IMR-90 (cell line): ENCODE data around the gene CCDC194. TPM values are rescaled to one million over a fixed set of nuclear protein-coding genes. Genes with fewer than 3 reads are reported as not detected.
A peak's percentile ranks its signal among the peaks of the same experiment; 100 is the strongest.

ENCODE experiments used
- ATAC-seq: fragments of 200-7000 bp; cut with Tn5 transposase; 2 replicates; pipeline ENCODE4 v1.9.1; 2020; ENCODE audit warnings: low read depth, mild to moderate bottlenecking, moderate library complexity
- BruUV-seq: library from RNA; stranded (reverse); fragments of 400-500 nt; replicated peaks from 2 replicates; lab custom pipeline; 2021; lab: Mats Ljungman, UMichigan
- CTCF ChIA-PET: fragments of 300-600 bp; formaldehyde crosslinking; extraction: SDS; loops from one replicate; lab custom pipeline; 2021; ENCODE audit warnings: antibody characterized with exemption; lab: Yijun Ruan, JAX
- POLR2A ChIA-PET: fragments of 300-600 bp; sonication (Branson Sonifier 250); formaldehyde crosslinking; loops from one replicate; lab custom pipeline; 2022; ENCODE audit warnings: antibody characterized with exemption; ENCODE audit not compliant: unreplicated experiment; lab: Charles Lee
- DNase-seq: peaks from one replicate; pipeline ENCODE4 v3.0.0; 2013
- H2AFZ ChIP-seq: replicated peaks from 2 replicates; pipeline ENCODE3; 2013; ENCODE audit warnings: low read length, mild to moderate bottlenecking; ENCODE audit not compliant: poor library complexity
- H2AK5ac ChIP-seq: 2 replicates; pipeline ENCODE4 v1.6.1; 2013; ENCODE audit warnings: low read depth, low read length, inconsistent platforms
- H2AK9ac ChIP-seq: replicated peaks from 2 replicates; pipeline ENCODE3; 2013; ENCODE audit warnings: mild to moderate bottlenecking, low read depth, low read length, moderate library complexity; ENCODE audit not compliant: poor library complexity
- H2BK120ac ChIP-seq: 2 replicates; pipeline ENCODE4 v1.6.1; 2013; ENCODE audit warnings: low read depth, low read length, inconsistent platforms
- H2BK15ac ChIP-seq: 3 replicates; pipeline ENCODE4 v1.6.1; 2013; ENCODE audit warnings: low read depth, low read length, inconsistent platforms
- H2BK20ac ChIP-seq: 2 replicates; pipeline ENCODE4 v1.6.1; 2013; ENCODE audit warnings: low read depth, mild to moderate bottlenecking, inconsistent platforms, low read length, moderate library complexity
- H2BK5ac ChIP-seq: 2 replicates; pipeline ENCODE4 v1.6.1; 2013; ENCODE audit warnings: mild to moderate bottlenecking, low read depth, low read length, inconsistent platforms; ENCODE audit not compliant: poor library complexity, severe bottlenecking
- H3K14ac ChIP-seq: replicated peaks from 2 replicates; pipeline ENCODE4 v1.6.1; 2013; ENCODE audit warnings: low read depth, low read length, inconsistent platforms
- H3K18ac ChIP-seq: 2 replicates; pipeline ENCODE4 v1.6.1; 2013; ENCODE audit warnings: low read depth, low read length, control low read depth
- H3K23ac ChIP-seq: 2 replicates; pipeline ENCODE4 v1.6.1; 2013; ENCODE audit warnings: low read depth, low read length, inconsistent platforms
- H3K27ac ChIP-seq: 2 replicates; pipeline ENCODE4 v1.5.1; 2013; ENCODE audit warnings: mild to moderate bottlenecking, control low read depth, low read length; ENCODE audit not compliant: insufficient read depth
- H3K27me3 ChIP-seq: 2 replicates; pipeline ENCODE4 v1.6.1; 2013; ENCODE audit warnings: low read length; ENCODE audit not compliant: control insufficient read depth, insufficient read depth
- H3K36me3 ChIP-seq: 2 replicates; pipeline ENCODE4 v1.6.1; 2013; ENCODE audit warnings: low read length, mixed read lengths; ENCODE audit not compliant: control insufficient read depth, insufficient read depth
- H3K4ac ChIP-seq: 2 replicates; pipeline ENCODE4 v1.6.1; 2013; ENCODE audit warnings: low read depth, low read length, inconsistent platforms
- H3K4me1 ChIP-seq: 2 replicates; pipeline ENCODE4 v1.6.1; 2013; ENCODE audit warnings: low read length, mixed read lengths; ENCODE audit not compliant: control insufficient read depth, insufficient read depth
- H3K4me2 ChIP-seq: 2 replicates; pipeline ENCODE4 v1.6.1; 2013; ENCODE audit warnings: low read depth, mild to moderate bottlenecking, control low read depth, low read length, moderate library complexity
- H3K4me3 ChIP-seq: 2 replicates; pipeline ENCODE4 v1.5.1; 2013; ENCODE audit warnings: low read depth, mild to moderate bottlenecking, control low read depth, low read length, moderate library complexity; ENCODE audit not compliant: insufficient read depth
- H3K56ac ChIP-seq: 2 replicates; pipeline ENCODE4 v1.6.1; 2013; ENCODE audit warnings: low read length, inconsistent platforms; ENCODE audit not compliant: insufficient read depth; ENCODE audit errors: extremely low read depth
- H3K79me1 ChIP-seq, 2 experiments: 2 replicates each; pipeline ENCODE4 v1.6.1; 2013; ENCODE audit warnings: low read length in 2 of 2, inconsistent platforms in 1 of 2, low read depth in 1 of 2
- H3K9ac ChIP-seq: 2 replicates; pipeline ENCODE4 v1.6.1; 2013; ENCODE audit warnings: low read depth, low read length, control low read depth
- H3K9me1 ChIP-seq: 2 replicates; pipeline ENCODE4 v1.6.1; 2013; ENCODE audit warnings: low read length, inconsistent platforms; ENCODE audit not compliant: insufficient read depth
- H3K9me3 ChIP-seq: 2 replicates; pipeline ENCODE4 v1.6.1; 2013; ENCODE audit warnings: low read length; ENCODE audit not compliant: control insufficient read depth, insufficient read depth
- H4K20me1 ChIP-seq: 2 replicates; pipeline ENCODE4 v1.6.1; 2013; ENCODE audit warnings: low read length, inconsistent platforms; ENCODE audit not compliant: insufficient read depth
- H4K5ac ChIP-seq: 2 replicates; pipeline ENCODE4 v1.6.1; 2013; ENCODE audit warnings: mild to moderate bottlenecking, low read depth, low read length, control low read depth
- H4K8ac ChIP-seq, 2 experiments: 2 replicates each; pipeline ENCODE4 v1.6.1; 2013; ENCODE audit warnings: low read depth in 2 of 2, low read length in 2 of 2, control low read depth in 1 of 2, inconsistent platforms in 1 of 2
- H4K91ac ChIP-seq: 2 replicates; pipeline ENCODE4 v1.6.1; 2013; ENCODE audit warnings: low read depth, low read length, inconsistent platforms; ENCODE audit not compliant: insufficient read depth
- BHLHE40 ChIP-seq: fragments of 150-350 bp; IDR thresholded peaks from 2 replicates; pipeline ENCODE4 v1.6.1; 2016; ENCODE audit warnings: mild to moderate bottlenecking, low read depth, low read length
- CEBPB ChIP-seq: IDR thresholded peaks from 2 replicates; pipeline ENCODE4 v1.6.1; 2012; ENCODE audit warnings: low read depth, low read length, improper control_type of control experiment
- CHD1 ChIP-seq: IDR thresholded peaks from 2 replicates; pipeline ENCODE4 v1.6.1; 2012; ENCODE audit warnings: low read depth, low read length, improper control_type of control experiment
- FOS ChIP-seq: fragments of 150-350 bp; IDR thresholded peaks from 2 replicates; pipeline ENCODE4 v1.6.1; 2016; ENCODE audit warnings: low read depth, low read length
- MAFK ChIP-seq: IDR thresholded peaks from 2 replicates; pipeline ENCODE4 v1.6.1; 2012; ENCODE audit warnings: low read depth, low read length, improper control_type of control experiment
- MXI1 ChIP-seq: IDR thresholded peaks from 2 replicates; pipeline ENCODE4 v1.6.1; 2012; ENCODE audit warnings: low read depth, mild to moderate bottlenecking, low read length, moderate library complexity, borderline replicate concordance
- NFE2L2 ChIP-seq: fragments of 150-350 bp; IDR thresholded peaks from 2 replicates; pipeline ENCODE4 v1.6.1; 2016; ENCODE audit warnings: low read depth, mild to moderate bottlenecking, low read length
- POLR2A ChIP-seq: IDR thresholded peaks from 2 replicates; pipeline ENCODE4 v1.6.1; 2012; ENCODE audit warnings: mild to moderate bottlenecking, low read depth, low read length
- RCOR1 ChIP-seq: IDR thresholded peaks from 2 replicates; pipeline ENCODE4 v1.6.1; 2012; ENCODE audit warnings: mild to moderate bottlenecking, low read length, improper control_type of control experiment; ENCODE audit not compliant: insufficient replicate concordance
- RFX5 ChIP-seq: IDR thresholded peaks from 2 replicates; pipeline ENCODE4 v1.8.0; 2012; ENCODE audit warnings: low read depth, mild to moderate bottlenecking, low read length, moderate library complexity
- WGBS, 2 experiments: methylation state at CpG; one replicate each; pipeline versions ENCODE4 v1.1.5 to v1.1.7; 2013; ENCODE audit warnings: missing lambda C conversion rate in 2 of 2; ENCODE audit not compliant: insufficient read length in 1 of 2; ENCODE audit errors: extremely low coverage in 2 of 2; 5-methylcytosine and 5-hydroxymethylcytosine counted together
- dilution Hi-C: fragments of 300-500 bp; cut with HindIII; formaldehyde crosslinking; loops from one replicate; pipeline ENCODE4 v1.14.3; 2018; ENCODE audit warnings: low sequenced_read_pairs; ENCODE audit not compliant: unreplicated experiment
- in situ Hi-C: fragments of 300-500 bp; cut with MboI; formaldehyde crosslinking; loops from 3 replicates; pipeline ENCODE4 v1.14.3; 2019; ENCODE audit warnings: low sequenced_read_pairs, inconsistent platforms, mixed read lengths
- intact Hi-C: fragments of 100-400 bp; cut with micrococcal nuclease; formaldehyde crosslinking; loops from 2 replicates; pipeline ENCODE4 v1.10.0; 2022
- polyA plus RNA-seq, 3 experiments: library from polyadenylated mRNA; depleted of rRNA; stranded (reverse); fragments of >200 nt; gene quantifications; 2 replicates each; pipeline ENCODE4 v1.2.3, GENCODE V29; 2012; ENCODE audit warnings: low replicate concordance in 1 of 3
- total RNA-seq: library from RNA; depleted of rRNA; stranded (reverse); fragments of >200 nt; gene quantifications from 2 replicates; pipeline ENCODE4 v1.2.3, GENCODE V29; 2012
- TF ChIP-seq, protein P1 (sequence below): fragments of 150-350 bp; IDR thresholded peaks from 2 replicates; pipeline ENCODE4 v1.6.1; 2016; ENCODE audit warnings: low read depth, mild to moderate bottlenecking, low read length, moderate library complexity, borderline replicate concordance
- TF ChIP-seq, protein P2 (sequence below): conservative IDR thresholded peaks from 2 replicates; pipeline ENCODE4 v1.5.1; 2012; ENCODE audit warnings: mild to moderate bottlenecking, low read depth, low read length, improper control_type of control experiment

CCDC194 gene
- total and polyA plus RNA-seq, 2 of the 4 experiments (the other 2 are of a cell fraction) = not detected

DNA sequence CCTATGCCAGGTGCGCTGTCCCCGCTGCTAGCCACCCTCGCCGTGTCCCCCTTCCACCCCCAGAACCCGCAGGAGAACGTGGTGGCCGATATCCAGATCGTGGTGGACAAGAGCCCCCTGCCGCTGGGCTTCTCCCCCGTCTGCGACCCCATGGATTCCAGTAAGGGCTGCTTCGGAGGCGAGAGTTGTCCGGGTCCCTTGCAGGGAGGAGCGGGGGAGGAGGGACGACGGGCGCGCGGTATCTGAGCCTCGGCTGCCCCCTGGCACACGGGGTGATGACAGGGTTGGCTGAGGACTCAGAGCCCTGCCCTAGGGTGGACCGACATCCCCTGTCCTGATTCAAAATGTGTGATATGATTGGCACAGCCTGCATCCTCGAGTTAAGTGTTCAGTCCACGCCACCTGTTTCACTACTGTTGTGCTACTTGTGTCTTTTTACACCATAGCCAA, 26.5 kb upstream of the CCDC194 start:
- Histone ChIP-seq H3K27ac (peak overlapping the region; percentile 22; the same call in 1 of the 2 replicates), H2BK20ac (no peak overlapping the region), H4K5ac (peak overlapping the region; percentile 76), H3K14ac (peak overlapping the region; percentile 37; the same call in 1 of the 2 replicates), H3K9me1 (peaks cover 7% of the 10 kb centered on the region; the same call in 1 of the 2 replicates), H3K23ac (peak overlapping the region; percentile 48; the same call in 1 of the 2 replicates), H2AFZ (peak overlapping the region; percentile 99), H4K20me1 (no peaks in the 10 kb centered on the region), H3K4ac (peak overlapping the region; percentile 58), H3K36me3 (peaks cover 5% of the 10 kb centered on the region; the same call in 1 of the 2 replicates), H3K4me1 (peaks cover 4% of the 10 kb centered on the region; the same call in 1 of the 2 replicates), H3K4me2 (peak overlapping the region; percentile 88), H2BK5ac (peak overlapping the region; percentile 40), H3K79me1 (peaks cover 5 to 12% of the 10 kb centered on the region in 2 experiments; a peak in 3 of 4 replicates), H3K18ac (peak overlapping the region; percentile 31; the same call in 1 of the 2 replicates), H3K4me3 (peak overlapping the region; percentile 72), H2AK9ac (peak overlapping the region; percentile 88), H4K91ac (peak overlapping the region; percentile 71; the same call in 1 of the 2 replicates), H3K9ac (peak overlapping the region; percentile 73), H3K27me3 (no peaks in the 10 kb centered on the region), H3K56ac (no peak overlapping the region), H4K8ac (peak overlapping the region; percentile 79 to 98), H3K9me3 (no peaks in the 10 kb centered on the region), H2AK5ac (peak overlapping the region; percentile 90; the same call in 1 of the 2 replicates), H2BK120ac (no peak overlapping the region), H2BK15ac (no peak overlapping the region)
- dilution Hi-C loops = no loop called here
- BruUV-seq = no TSS peak
- ChIA-PET POLR2A (no interaction called here), CTCF (no interaction called here)
- intact Hi-C loops = no loop called here
- ATAC-seq = no peak
- in situ Hi-C loops = no loop called here
- no peak for TF ChIP-seq RCOR1
- TF ChIP-seq MAFK = no peak
- no peak for TF ChIP-seq CEBPB
- no peak for TF ChIP-seq FOS
- no peak for TF ChIP-seq CHD1
- TF ChIP-seq POLR2A = no peak
- no peak for TF ChIP-seq NFE2L2
- TF ChIP-seq, protein P1, sequence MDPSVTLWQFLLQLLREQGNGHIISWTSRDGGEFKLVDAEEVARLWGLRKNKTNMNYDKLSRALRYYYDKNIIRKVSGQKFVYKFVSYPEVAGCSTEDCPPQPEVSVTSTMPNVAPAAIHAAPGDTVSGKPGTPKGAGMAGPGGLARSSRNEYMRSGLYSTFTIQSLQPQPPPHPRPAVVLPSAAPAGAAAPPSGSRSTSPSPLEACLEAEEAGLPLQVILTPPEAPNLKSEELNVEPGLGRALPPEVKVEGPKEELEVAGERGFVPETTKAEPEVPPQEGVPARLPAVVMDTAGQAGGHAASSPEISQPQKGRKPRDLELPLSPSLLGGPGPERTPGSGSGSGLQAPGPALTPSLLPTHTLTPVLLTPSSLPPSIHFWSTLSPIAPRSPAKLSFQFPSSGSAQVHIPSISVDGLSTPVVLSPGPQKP = no peak
- TF ChIP-seq, protein P2, sequence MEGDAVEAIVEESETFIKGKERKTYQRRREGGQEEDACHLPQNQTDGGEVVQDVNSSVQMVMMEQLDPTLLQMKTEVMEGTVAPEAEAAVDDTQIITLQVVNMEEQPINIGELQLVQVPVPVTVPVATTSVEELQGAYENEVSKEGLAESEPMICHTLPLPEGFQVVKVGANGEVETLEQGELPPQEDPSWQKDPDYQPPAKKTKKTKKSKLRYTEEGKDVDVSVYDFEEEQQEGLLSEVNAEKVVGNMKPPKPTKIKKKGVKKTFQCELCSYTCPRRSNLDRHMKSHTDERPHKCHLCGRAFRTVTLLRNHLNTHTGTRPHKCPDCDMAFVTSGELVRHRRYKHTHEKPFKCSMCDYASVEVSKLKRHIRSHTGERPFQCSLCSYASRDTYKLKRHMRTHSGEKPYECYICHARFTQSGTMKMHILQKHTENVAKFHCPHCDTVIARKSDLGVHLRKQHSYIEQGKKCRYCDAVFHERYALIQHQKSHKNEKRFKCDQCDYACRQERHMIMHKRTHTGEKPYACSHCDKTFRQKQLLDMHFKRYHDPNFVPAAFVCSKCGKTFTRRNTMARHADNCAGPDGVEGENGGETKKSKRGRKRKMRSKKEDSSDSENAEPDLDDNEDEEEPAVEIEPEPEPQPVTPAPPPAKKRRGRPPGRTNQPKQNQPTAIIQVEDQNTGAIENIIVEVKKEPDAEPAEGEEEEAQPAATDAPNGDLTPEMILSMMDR = no peak
- no peak for TF ChIP-seq MXI1
- no peak for TF ChIP-seq RFX5
- no peak for TF ChIP-seq BHLHE40
- no peak for DNase-seq
- WGBS, 2 experiments = 12% methylated on average over 17 of the region's 25 CpGs; no CpG with 5 or more reads in 1 of the 2 experiments
